HepG2 (cell line): ENCODE results near the gene ARL8A. TPM values are rescaled to one million over a fixed set of nuclear protein-coding genes. Genes with fewer than 3 reads are reported as not detected.

ENCODE experiments used
- ATAC-seq: fragments of 200-7000 bp; cut with Tn5 transposase; 3 replicates; pipeline ENCODE4 v1.9.1; 2020; ENCODE audit warnings: mild to moderate bottlenecking, moderate library complexity
- BruUV-seq: library from RNA; stranded (reverse); fragments of 400-500 nt; replicated peaks from 2 replicates; lab custom pipeline; 2021; lab: Mats Ljungman, UMichigan
- CTCF ChIA-PET: fragments of 300-600 bp; formaldehyde crosslinking; extraction: SDS; loops from one replicate; lab custom pipeline; 2021; ENCODE audit warnings: low total read pairs, inconsistent platforms, low intra/inter-chr PET ratio; lab: Yijun Ruan, JAX
- POLR2A ChIA-PET: fragments of 350-600 bp; sonication (Branson Sonifier 250); formaldehyde crosslinking; loops from one replicate; lab custom pipeline; 2020; ENCODE audit warnings: antibody characterized with exemption, inconsistent platforms; lab: Yijun Ruan, JAX
- DNase-seq: peaks from one replicate; pipeline ENCODE4 v3.0.0-alpha.2; 2015; ENCODE audit warnings: low spot score
- FAIRE-seq: peaks from 3 replicates; lab custom pipeline; 2011; peaks lifted over from hg19 to GRCh38; lab: Jason Lieb, UNC
- H2AFZ ChIP-seq: one replicate; pipeline ENCODE4 v1.6.1; 2011; ENCODE audit warnings: low read length, inconsistent platforms
- H3K27ac ChIP-seq: fragments of 300-600 bp; 3 replicates; pipeline ENCODE4 v1.8.0; 2011; ENCODE audit warnings: mixed run types, mild to moderate bottlenecking, mixed read lengths, low read length, inconsistent platforms; ENCODE audit not compliant: insufficient read depth; ENCODE audit errors: extremely low read length
- H3K27me3 ChIP-seq, 2 experiments: fragments of 200-600 bp in 1 of 2; 2 replicates in 1 of 2; 3 replicates in 1 of 2; pipeline versions ENCODE4 v1.6.0 to v1.8.0; 2011; ENCODE audit warnings: low read length in 2 of 2, mild to moderate bottlenecking in 2 of 2, moderate library complexity in 2 of 2, inconsistent platforms in 1 of 2; ENCODE audit not compliant: insufficient read depth in 2 of 2, control insufficient read depth in 1 of 2
- H3K36me3 ChIP-seq, 2 experiments: fragments of 200-600 bp in 1 of 2; replicated peaks in 1 of 2; 2 replicates in 1 of 2; 3 replicates in 1 of 2; pipeline versions ENCODE4 v1.5.1 to v1.8.0; 2011; ENCODE audit warnings: low read length in 2 of 2, inconsistent platforms in 1 of 2; ENCODE audit not compliant: insufficient read depth in 2 of 2, control insufficient read depth in 1 of 2
- H3K4me1 ChIP-seq: 2 replicates; pipeline ENCODE4 v1.5.1; 2012; ENCODE audit warnings: low read length, inconsistent platforms; ENCODE audit not compliant: insufficient read depth
- H3K4me2 ChIP-seq: 2 replicates; pipeline ENCODE4 v1.6.0; 2011; ENCODE audit warnings: low read depth, low read length, inconsistent platforms
- H3K4me3 ChIP-seq, 3 experiments: fragments of 200-600 bp in 1 of 3; sonication (generic), shearing (Covaris generic) in 1 of 3; replicated peaks in 1 of 3; 2 replicates each; pipeline ENCODE4 v1.5.1; 2011 to 2016; ENCODE audit warnings: low read length in 3 of 3, inconsistent platforms in 2 of 3, low read depth in 2 of 3, mild to moderate bottlenecking in 2 of 3, control low read depth in 1 of 3, mixed read lengths in 1 of 3; ENCODE audit not compliant: insufficient read depth in 1 of 3
- H3K79me2 ChIP-seq: one replicate; pipeline ENCODE4 v1.6.1; 2011; ENCODE audit warnings: low read length, inconsistent platforms; ENCODE audit not compliant: insufficient read depth
- H3K9ac ChIP-seq: 2 replicates; pipeline ENCODE4 v1.6.0; 2011; ENCODE audit warnings: mild to moderate bottlenecking, low read depth, low read length, inconsistent platforms; ENCODE audit not compliant: insufficient read depth
- H3K9me3 ChIP-seq: 2 replicates; pipeline ENCODE4 v1.5.1; 2012; ENCODE audit warnings: mild to moderate bottlenecking, low read length
- H4K20me1 ChIP-seq: 2 replicates; pipeline ENCODE4 v1.6.0; 2011; ENCODE audit warnings: inconsistent platforms, mild to moderate bottlenecking, low read length, moderate library complexity; ENCODE audit not compliant: insufficient read depth
- FOXA1 ChIP-seq, 2 experiments: fragments of 450-650 bp in 1 of 2; sonication (generic) in 1 of 2; formaldehyde crosslinking in 1 of 2; IDR thresholded peaks; 2 replicates each; pipeline versions ENCODE4 v1.4.0 to v1.6.1; 2016 to 2020; ENCODE audit warnings: missing genetic modification reagents in 1 of 2
- FOXM1 ChIP-seq: sonication (generic); formaldehyde crosslinking; IDR thresholded peaks from 2 replicates; pipeline ENCODE4 v1.5.0; 2020; ENCODE audit warnings: missing genetic modification reagents
- GZF1 ChIP-seq: sonication (generic); formaldehyde crosslinking; IDR thresholded peaks from 2 replicates; pipeline ENCODE4 v1.5.1; 2020; ENCODE audit warnings: mild to moderate bottlenecking, missing genetic modification reagents
- HIVEP1 ChIP-seq: sonication (generic); formaldehyde crosslinking; IDR thresholded peaks from 2 replicates; pipeline ENCODE4 v1.4.0; 2020; ENCODE audit warnings: mild to moderate bottlenecking, missing genetic modification reagents
- KDM2A ChIP-seq: sonication (generic); formaldehyde crosslinking; IDR thresholded peaks from 2 replicates; pipeline ENCODE4 v1.4.0; 2020; ENCODE audit warnings: low read depth, missing genetic modification reagents, borderline replicate concordance
- LCORL ChIP-seq, 2 experiments: fragments of 450-650 bp in 1 of 2; sonication (generic) in 1 of 2; formaldehyde crosslinking in 1 of 2; IDR thresholded peaks; 2 replicates each; pipeline versions ENCODE4 v1.5.0 to v1.6.1; 2017 to 2020; ENCODE audit warnings: antibody characterized with exemption in 1 of 2, missing genetic modification reagents in 1 of 2
- MAFF ChIP-seq: IDR thresholded peaks from 2 replicates; pipeline ENCODE4 v1.6.1; 2011; ENCODE audit warnings: low read depth, low read length, improper control_type of control experiment
- NFE2L1 ChIP-seq: sonication (generic); formaldehyde crosslinking; IDR thresholded peaks from 2 replicates; pipeline ENCODE4 v1.4.0; 2020; ENCODE audit warnings: missing genetic modification reagents, mild to moderate bottlenecking, borderline replicate concordance
- NFYC ChIP-seq: IDR thresholded peaks from 2 replicates; pipeline ENCODE4 v1.6.1; 2016; ENCODE audit warnings: missing genetic modification reagents, missing compliant biosample characterization
- SRY ChIP-seq: sonication (generic); formaldehyde crosslinking; IDR thresholded peaks from 2 replicates; pipeline ENCODE4 v1.8.0; 2022; ENCODE audit warnings: mild to moderate bottlenecking, missing genetic modification reagents
- TSC22D2 ChIP-seq: sonication (generic); formaldehyde crosslinking; IDR thresholded peaks from 2 replicates; pipeline ENCODE4 v1.5.1; 2020; ENCODE audit warnings: missing genetic modification reagents, mild to moderate bottlenecking, borderline replicate concordance
- ZNF121 ChIP-seq: sonication (generic); formaldehyde crosslinking; IDR thresholded peaks from 2 replicates; pipeline ENCODE4 v1.5.0; 2020; ENCODE audit warnings: mild to moderate bottlenecking, missing genetic modification reagents
- ZNF136 ChIP-seq: sonication (generic); formaldehyde crosslinking; IDR thresholded peaks from 2 replicates; pipeline ENCODE4 v1.8.1; 2022; ENCODE audit warnings: low read depth, mild to moderate bottlenecking, moderate library complexity, missing genetic modification reagents
- ZNF382 ChIP-seq: sonication (generic); formaldehyde crosslinking; IDR thresholded peaks from 2 replicates; pipeline ENCODE4 v1.5.0; 2020; ENCODE audit warnings: missing genetic modification reagents, mild to moderate bottlenecking, borderline replicate concordance
- ZNF709 ChIP-seq: sonication (generic); formaldehyde crosslinking; IDR thresholded peaks from 2 replicates; pipeline ENCODE4 v1.5.0; 2020; ENCODE audit warnings: mild to moderate bottlenecking, missing genetic modification reagents
- ZNF724P ChIP-seq: sonication (generic); formaldehyde crosslinking; IDR thresholded peaks from 2 replicates; pipeline ENCODE4 v1.8.0; 2022; ENCODE audit warnings: missing genetic modification reagents, borderline replicate concordance
- WGBS: methylation state at CpG from one replicate; pipeline ENCODE4 v1.1.6; 2017; ENCODE audit warnings: low lambda C conversion rate; 5-methylcytosine and 5-hydroxymethylcytosine counted together
- in situ Hi-C: cut with HindIII; loops from 2 replicates; pipeline ENCODE4 v1.10.0; 2017; ENCODE audit warnings: low pct_unique_long_range_greater_than_20kb; ENCODE audit not compliant: extremely low pct_ligation_motif_present
- intact Hi-C: fragments of 100-400 bp; cut with micrococcal nuclease; formaldehyde crosslinking; loops from one replicate; pipeline ENCODE4 v1.10.0; 2022; ENCODE audit not compliant: unreplicated experiment
- polyA plus RNA-seq, 8 experiments: library from polyadenylated mRNA; depleted of rRNA in 3 of 8; stranded (reverse) in 7 of 8; unstranded in 1 of 8; fragments of >200 nt; fragmentation: Illumina TruSeq in 4 of 8; extraction: Trizol in 4 of 8; gene quantifications; 2 replicates each; pipeline versions ENCODE4 v1.2.1 to v1.2.3, GENCODE V29; 2011 to 2016; ENCODE audit warnings: low read depth in 4 of 8, missing spikeins in 1 of 8, mixed read lengths in 1 of 8; ENCODE audit not compliant: insufficient read depth in 1 of 8
- total RNA-seq, 5 experiments: library from RNA; depleted of rRNA; stranded (reverse); fragments of >200 nt; fragmentation: Illumina TruSeq; extraction: Trizol; gene quantifications; 2 replicates each; pipeline ENCODE4 v1.2.3, GENCODE V29; 2016; ENCODE audit warnings: low read depth in 1 of 5
- TF ChIP-seq, protein P1 (sequence below): sonication (generic); formaldehyde crosslinking; IDR thresholded peaks from 2 replicates; pipeline ENCODE4 v1.9.0; 2022; ENCODE audit warnings: missing genetic modification reagents, mild to moderate bottlenecking, borderline replicate concordance

The ARL8A gene
- total and polyA plus RNA-seq, 2 of the 13 experiments (the other 11 are each of a cell fraction or from before 2014, with no cell fraction given): 2.7 to 23.4 TPM

DNA sequence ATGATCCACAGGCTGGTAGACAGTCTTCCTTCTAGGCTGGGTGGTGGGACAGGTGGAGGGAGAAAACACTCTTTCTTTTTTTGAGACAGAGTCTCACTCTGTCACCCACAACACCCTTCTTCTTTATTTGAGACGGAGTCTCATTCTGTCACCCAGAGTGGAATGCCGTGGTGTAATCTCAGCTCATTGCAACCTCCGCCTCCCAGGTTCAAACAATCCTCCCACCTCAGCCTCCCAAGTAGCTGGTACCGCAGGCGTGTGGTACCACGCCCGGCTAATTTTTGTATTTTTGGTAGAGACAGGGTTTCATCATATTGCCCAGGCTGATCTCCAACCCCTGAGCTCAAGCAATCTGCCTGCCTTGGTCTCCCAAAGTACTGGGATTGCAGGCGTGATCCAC, 18.9 kb downstream of the ARL8A start:
- in situ Hi-C loops (no loop called here), intact Hi-C loops (no loop called here)
- Histone ChIP-seq H3K4me3 (no peak overlapping the region), H3K4me1 (peaks cover 6% of the 10 kb centered on the region; the same call in 1 of the 2 replicates), H3K9ac (no peak overlapping the region), H2AFZ (no peak overlapping the region), H3K4me2 (no peak overlapping the region), H3K36me3 (no peaks in the 10 kb centered on the region), H3K9me3 (no peaks in the 10 kb centered on the region), H3K79me2 (no peaks in the 10 kb centered on the region), H4K20me1 (no peaks in the 10 kb centered on the region), H3K27ac (no peak overlapping the region), H3K27me3 (peaks cover 4 to 40% of the 10 kb centered on the region in 2 experiments; a peak in 4 of 5 replicates)
- FAIRE-seq (no peak), DNase-seq (no peak), ATAC-seq (no peak)
- POLR2A ChIA-PET: no interaction called here
- TF ChIP-seq LCORL (IDR thresholded peaks at IDR 0.05): no peak
- no peak for TF ChIP-seq LCORL (CRISPR knock-in tag; IDR thresholded peaks at IDR 0.05)
- TF ChIP-seq FOXA1 (IDR thresholded peaks at IDR 0.05): no peak
- TF ChIP-seq FOXA1 (CRISPR knock-in tag; IDR thresholded peaks at IDR 0.05): no peak
- no peak for TF ChIP-seq ZNF709 (CRISPR knock-in tag)
- TF ChIP-seq ZNF724P (CRISPR knock-in tag): no peak
- no peak for TF ChIP-seq HIVEP1
- no TSS peak for BruUV-seq
- CTCF ChIA-PET: no interaction called here
- WGBS: 36% methylated on average over 8 of the region's 8 CpGs

DNA sequence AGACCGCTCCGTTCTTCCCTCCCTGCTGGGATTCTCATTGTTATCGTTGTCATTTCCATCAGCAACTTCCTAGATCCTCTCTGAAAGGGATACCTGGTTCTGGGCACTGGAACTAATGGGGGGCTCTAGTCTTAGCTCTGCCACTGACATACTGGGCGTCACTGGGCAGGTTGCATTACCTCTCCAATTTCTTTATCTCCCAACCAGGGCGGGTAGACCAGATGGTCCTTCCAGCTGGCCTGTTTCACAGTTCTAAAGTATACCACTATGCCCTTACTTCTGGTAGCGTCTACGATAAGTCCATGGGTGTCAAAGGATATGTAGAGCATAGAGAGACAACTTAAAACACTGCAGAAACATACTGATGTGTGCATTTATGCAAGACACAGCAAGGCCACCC, 20.4 kb downstream of the ARL8A start:
- Histone ChIP-seq H3K4me3 (no peak overlapping the region), H3K27ac (no peak overlapping the region), H4K20me1 (no peaks in the 10 kb centered on the region), H2AFZ (no peak overlapping the region), H3K9ac (no peak overlapping the region), H3K36me3 (no peaks in the 10 kb centered on the region), H3K9me3 (no peaks in the 10 kb centered on the region), H3K27me3 (peaks cover 4 to 40% of the 10 kb centered on the region in 2 experiments; a peak in 4 of 5 replicates), H3K4me1 (peaks cover 6% of the 10 kb centered on the region; the same call in 1 of the 2 replicates), H3K4me2 (no peak overlapping the region), H3K79me2 (no peaks in the 10 kb centered on the region)
- BruUV-seq: no TSS peak
- intact Hi-C loops: no loop called here
- ATAC-seq (no peak), FAIRE-seq (no peak), DNase-seq (no peak)
- in situ Hi-C loops: no loop called here
- CTCF ChIA-PET: interaction anchor here (1.7 kb wide), 1 partner anchor 114 kb away, joined by 5 read pairs; the partner anchor contains the start of gene ELF3
- TF ChIP-seq ZNF136 (no peak), NFE2L1 (CRISPR knock-in tag) (no peak), ZNF382 (no peak), NFYC (CRISPR knock-in tag) (no peak), FOXM1 (no peak), MAFF (no peak), GZF1 (no peak), TSC22D2 (CRISPR knock-in tag) (no peak), SRY (CRISPR knock-in tag) (no peak), ZNF121 (CRISPR knock-in tag) (no peak), KDM2A (no peak)
- TF ChIP-seq, protein P1, sequence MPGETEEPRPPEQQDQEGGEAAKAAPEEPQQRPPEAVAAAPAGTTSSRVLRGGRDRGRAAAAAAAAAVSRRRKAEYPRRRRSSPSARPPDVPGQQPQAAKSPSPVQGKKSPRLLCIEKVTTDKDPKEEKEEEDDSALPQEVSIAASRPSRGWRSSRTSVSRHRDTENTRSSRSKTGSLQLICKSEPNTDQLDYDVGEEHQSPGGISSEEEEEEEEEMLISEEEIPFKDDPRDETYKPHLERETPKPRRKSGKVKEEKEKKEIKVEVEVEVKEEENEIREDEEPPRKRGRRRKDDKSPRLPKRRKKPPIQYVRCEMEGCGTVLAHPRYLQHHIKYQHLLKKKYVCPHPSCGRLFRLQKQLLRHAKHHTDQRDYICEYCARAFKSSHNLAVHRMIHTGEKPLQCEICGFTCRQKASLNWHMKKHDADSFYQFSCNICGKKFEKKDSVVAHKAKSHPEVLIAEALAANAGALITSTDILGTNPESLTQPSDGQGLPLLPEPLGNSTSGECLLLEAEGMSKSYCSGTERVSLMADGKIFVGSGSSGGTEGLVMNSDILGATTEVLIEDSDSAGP: no peak
- WGBS: 27% methylated on average over 7 of the region's 7 CpGs
- POLR2A ChIA-PET: no interaction called here
